HPDE6-E6E7 (cell line): ENCODE results near the gene PDSS1.
"Not testable (repeated sequence)": the region's sequence is repeated elsewhere in the genome, so short reads cannot be mapped to it uniquely, and the experiment has no call there.

ENCODE experiments used
- DNase-seq: peaks from one replicate; pipeline ENCODE4 v3.0.0; 2011; ENCODE audit warnings: missing footprints; ENCODE audit errors: extremely low spot score

The PDSS1 gene

GRCh38 chr10:26697163-26697921 lies at the start of gene PDSS1:
PDSS1 (plus strand) TSS chr10:26697701; CDS start chr10:26697712, 11 bp downstream.
- peak; percentile 33 for DNase-seq

GRCh38 chr10:26648245-26648636 lies 49.3 kb upstream of the PDSS1 start:
- not testable (repeated sequence) for DNase-seq

GRCh38 chr10:26650406-26650805 lies 47.1 kb upstream of the PDSS1 start:
- no peak for DNase-seq

GRCh38 chr10:26651476-26651875 lies 46.0 kb upstream of the PDSS1 start:
- DNase-seq: not testable (repeated sequence)

- DNase-seq: no peak
These were observed 44.5 kb upstream of the PDSS1 start for GRCh38 chr10:26653004-26653403.

GRCh38 chr10:26655746-26656145 lies 41.8 kb upstream of the PDSS1 start:
- DNase-seq: no peak

GRCh38 chr10:26662864-26663263 lies 34.6 kb upstream of the PDSS1 start:
- DNase-seq: no peak

GRCh38 chr10:26665080-26666048 lies 32.1 kb upstream of the PDSS1 start:
- no peak for DNase-seq

GRCh38 chr10:26675873-26676257 lies 21.6 kb upstream of the PDSS1 start:
- DNase-seq: no peak

- no peak for DNase-seq
These were observed 17.9 kb upstream of the PDSS1 start for GRCh38 chr10:26679588-26679987.

GRCh38 chr10:26681076-26681475 lies 16.4 kb upstream of the PDSS1 start:
- DNase-seq: no peak

- not testable (repeated sequence) for DNase-seq
These were observed 15.5 kb upstream of the PDSS1 start for GRCh38 chr10:26681971-26682370.

- DNase-seq: no peak
These were observed 14.6 kb upstream of the PDSS1 start for GRCh38 chr10:26682931-26683330.

GRCh38 chr10:26684667-26685264 lies 12.7 kb upstream of the PDSS1 start:
- DNase-seq: not testable (repeated sequence)

- no peak for DNase-seq
These were observed 12.1 kb upstream of the PDSS1 start for GRCh38 chr10:26685441-26685840.

GRCh38 chr10:26689399-26689798 lies 8.1 kb upstream of the PDSS1 start:
- no peak for DNase-seq

GRCh38 chr10:26690731-26691475 lies 6.6 kb upstream of the PDSS1 start:
- DNase-seq: no peak

- DNase-seq: not testable (repeated sequence)
These were observed 3.0 kb upstream of the PDSS1 start for GRCh38 chr10:26694536-26694935.

GRCh38 chr10:26696786-26697162 lies 727 bp upstream of the PDSS1 start:
- peak; percentile 39 for DNase-seq

GRCh38 chr10:26697922-26698608 lies 564 bp downstream of the PDSS1 start:
- no peak for DNase-seq

- no peak for DNase-seq
These were observed 1.4 kb downstream of the PDSS1 start for GRCh38 chr10:26698909-26699308.
